HG03097 (cell line): ENCODE data around the gene SOHLH2.

ENCODE experiments used
- ATAC-seq: cut with Tn5 transposase; IDR thresholded peaks from one replicate; pipeline ENCODE4 v1.9.1; 2021; ENCODE audit not compliant: unreplicated experiment, low FRiP score

Gene SOHLH2, protein sequence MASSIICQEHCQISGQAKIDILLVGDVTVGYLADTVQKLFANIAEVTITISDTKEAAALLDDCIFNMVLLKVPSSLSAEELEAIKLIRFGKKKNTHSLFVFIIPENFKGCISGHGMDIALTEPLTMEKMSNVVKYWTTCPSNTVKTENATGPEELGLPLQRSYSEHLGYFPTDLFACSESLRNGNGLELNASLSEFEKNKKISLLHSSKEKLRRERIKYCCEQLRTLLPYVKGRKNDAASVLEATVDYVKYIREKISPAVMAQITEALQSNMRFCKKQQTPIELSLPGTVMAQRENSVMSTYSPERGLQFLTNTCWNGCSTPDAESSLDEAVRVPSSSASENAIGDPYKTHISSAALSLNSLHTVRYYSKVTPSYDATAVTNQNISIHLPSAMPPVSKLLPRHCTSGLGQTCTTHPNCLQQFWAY

GRCh38 chr13:36214163-36214921, at the start of gene SOHLH2:
TSS of gene SOHLH2 (minus strand) at chr13:36214556. CDS start at chr13:36214526, 30 bp downstream.
- no peak for ATAC-seq

DNA sequence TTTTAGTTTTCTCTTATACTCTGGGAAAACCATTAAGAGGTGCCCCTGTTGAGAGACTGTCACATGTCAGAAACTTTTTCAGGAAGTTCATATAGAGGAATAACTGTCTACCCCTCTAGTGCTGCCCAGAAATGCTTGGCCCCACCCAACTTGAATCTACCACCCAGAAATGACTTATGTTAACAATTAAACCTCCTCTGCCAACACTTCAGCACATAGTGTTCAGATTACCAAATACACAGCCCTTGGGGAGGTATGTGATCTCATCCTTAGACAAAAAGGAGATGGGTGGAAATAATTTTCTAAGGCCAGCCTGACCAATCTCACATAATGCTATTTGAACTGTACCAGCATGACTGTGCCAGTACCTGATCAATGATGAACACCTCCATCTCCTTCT, 47.6 kb upstream of the SOHLH2 start:
- ATAC-seq: no peak

DNA sequence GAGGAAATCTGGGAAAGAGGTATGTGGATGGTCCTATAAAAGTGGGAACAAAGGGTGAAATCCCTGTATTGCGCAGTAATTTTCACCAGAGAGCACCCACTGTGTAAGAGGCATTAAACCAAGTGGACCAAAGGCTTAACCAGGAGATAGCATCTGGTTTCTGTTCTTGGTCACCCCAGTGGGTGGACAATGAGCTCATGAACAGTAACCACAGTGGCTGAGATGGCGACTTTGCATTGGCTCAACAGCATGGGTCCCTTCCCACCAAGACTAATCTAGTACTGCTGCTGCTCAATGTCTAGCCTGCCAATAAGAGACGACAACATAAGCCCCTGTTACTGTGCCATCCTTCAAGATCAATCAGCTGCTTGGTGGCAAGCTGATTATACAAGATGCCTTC, 46.7 kb upstream of the SOHLH2 start:
- ATAC-seq: no peak

DNA sequence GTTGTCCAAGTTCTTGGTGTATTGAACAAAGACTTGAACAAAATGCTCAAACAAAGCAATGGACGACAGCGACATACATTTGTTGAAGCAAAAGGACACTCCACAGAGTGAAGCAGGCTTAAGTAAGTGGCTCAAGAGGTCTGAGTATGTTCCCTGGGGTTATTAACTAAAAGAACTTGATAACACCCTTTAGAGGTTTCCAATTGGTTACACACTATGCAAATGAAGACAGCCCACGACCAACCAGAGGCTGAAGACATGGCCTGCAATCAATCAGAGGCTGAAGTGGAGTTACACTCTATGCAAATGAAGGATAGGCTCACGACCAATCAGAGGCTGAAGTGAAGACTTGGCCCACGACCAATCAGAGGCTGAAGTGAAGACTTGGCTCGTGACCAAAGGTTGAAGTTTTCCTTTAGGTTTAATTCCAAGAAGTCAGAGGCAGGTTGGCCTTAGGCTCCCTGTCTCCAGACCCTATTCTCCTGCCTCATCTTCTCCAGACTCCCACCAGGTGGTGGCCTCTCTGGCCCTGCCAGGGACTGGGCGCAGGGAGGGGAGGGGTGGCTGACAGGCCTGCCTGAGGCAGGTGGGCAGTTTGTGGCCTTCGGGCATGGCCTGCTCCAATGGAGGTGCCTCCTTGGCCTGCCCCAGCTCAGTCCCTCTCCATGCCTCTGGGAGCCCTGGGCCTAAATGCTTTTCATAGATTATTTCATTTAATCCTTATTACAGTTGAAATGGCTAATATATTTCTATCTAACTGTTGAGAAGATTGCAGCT, 45.2 kb upstream of the SOHLH2 start:
- no peak for ATAC-seq

GRCh38 chr13:36258831-36259230, 44.5 kb upstream of the SOHLH2 start:
- ATAC-seq: no peak

- no peak for ATAC-seq
Observed at GRCh38 chr13:36251526-36251925, 37.2 kb upstream of the SOHLH2 start.

GRCh38 chr13:36251017-36251416, 36.7 kb upstream of the SOHLH2 start:
- ATAC-seq: no peak

DNA sequence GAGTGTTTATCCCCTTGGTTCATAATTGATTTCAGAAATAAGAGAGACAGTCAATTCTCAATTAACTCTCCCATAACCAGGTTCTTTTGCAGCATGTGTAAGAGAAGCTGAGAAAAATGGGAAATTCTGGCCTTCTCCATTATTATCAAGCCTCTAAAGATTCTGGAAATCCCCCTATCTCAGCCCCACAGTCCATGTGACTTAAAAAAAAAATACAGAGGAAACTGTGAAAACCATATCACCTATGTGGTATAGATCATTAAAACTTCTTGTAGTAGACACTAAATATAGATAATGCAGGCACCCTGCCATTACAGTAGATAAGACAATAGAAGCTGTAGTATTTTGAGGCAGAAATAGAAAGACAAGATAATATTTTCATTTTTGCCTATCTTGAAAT, 34.3 kb upstream of the SOHLH2 start:
- ATAC-seq: no peak

GRCh38 chr13:36244990-36245389, 30.6 kb upstream of the SOHLH2 start:
- no peak for ATAC-seq

GRCh38 chr13:36244073-36244472, 29.7 kb upstream of the SOHLH2 start:
- ATAC-seq: no peak

DNA sequence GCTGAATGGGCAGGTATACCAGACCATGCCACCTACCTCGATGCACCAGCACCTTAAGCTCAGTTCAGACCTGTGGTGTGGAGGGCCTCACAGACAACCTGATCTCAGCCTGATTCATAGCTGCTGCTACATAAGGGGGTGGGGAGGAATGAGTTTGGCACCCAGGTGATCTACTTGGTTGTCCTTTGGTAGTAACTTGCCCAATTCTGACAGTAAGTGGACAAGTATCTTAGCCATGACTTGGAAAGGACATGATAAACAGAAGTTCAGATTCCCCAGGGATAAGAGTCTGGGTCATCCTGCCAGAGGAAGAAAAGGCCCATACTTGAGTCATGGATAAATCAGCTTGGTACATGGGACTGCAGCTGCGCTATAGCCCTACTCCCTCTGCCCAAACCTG, 28.4 kb upstream of the SOHLH2 start:
- ATAC-seq: no peak

DNA sequence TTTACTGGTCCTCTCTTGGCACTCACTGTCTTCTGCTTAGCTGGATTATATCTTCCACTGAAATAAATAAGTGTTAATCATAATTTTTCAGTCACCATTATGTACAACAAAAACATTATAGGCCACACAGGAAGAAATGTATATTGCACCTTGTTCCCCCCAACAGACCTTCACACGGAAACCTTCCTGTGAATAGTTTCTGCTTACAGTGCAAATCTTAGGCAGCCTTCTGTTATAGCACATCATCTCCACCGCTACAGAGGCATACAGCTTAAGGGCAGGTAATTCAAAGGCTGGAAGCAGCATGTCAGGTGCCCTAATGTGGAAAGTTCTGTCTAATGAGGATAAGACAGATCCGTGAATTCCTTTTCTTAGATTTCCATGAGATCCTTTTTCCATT, 16.9 kb upstream of the SOHLH2 start:
- no peak for ATAC-seq

GRCh38 chr13:36224730-36225129, 10.4 kb upstream of the SOHLH2 start:
- no peak for ATAC-seq

DNA sequence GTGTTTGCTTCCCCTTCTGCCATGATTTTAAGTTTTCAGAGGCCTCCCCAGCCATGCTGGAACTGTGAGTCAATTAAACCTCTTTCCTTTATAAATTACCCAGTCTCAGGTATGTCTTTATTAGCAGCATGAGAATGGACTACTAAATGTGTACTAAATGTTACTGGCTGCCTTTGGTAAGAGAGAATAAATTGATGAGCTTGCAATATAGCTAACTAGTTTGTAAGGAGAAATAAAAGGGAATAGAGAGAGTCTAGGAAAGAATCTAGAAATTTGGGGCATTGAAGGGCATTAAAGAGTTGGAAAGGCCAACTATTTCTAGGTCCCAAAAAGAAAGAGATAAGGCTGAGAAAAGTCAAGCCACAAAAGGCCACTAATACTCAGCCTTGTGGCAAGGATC, 5.5 kb upstream of the SOHLH2 start:
- no peak for ATAC-seq

GRCh38 chr13:36217456-36217855, 3.1 kb upstream of the SOHLH2 start:
- no peak for ATAC-seq

- no peak for ATAC-seq
Observed at GRCh38 chr13:36212789-36213188, 1.6 kb downstream of the SOHLH2 start.

- no peak for ATAC-seq
Observed at GRCh38 chr13:36211567-36211966, 2.8 kb downstream of the SOHLH2 start.

- ATAC-seq: no peak
Observed at GRCh38 chr13:36210738-36211137, 3.6 kb downstream of the SOHLH2 start.

DNA sequence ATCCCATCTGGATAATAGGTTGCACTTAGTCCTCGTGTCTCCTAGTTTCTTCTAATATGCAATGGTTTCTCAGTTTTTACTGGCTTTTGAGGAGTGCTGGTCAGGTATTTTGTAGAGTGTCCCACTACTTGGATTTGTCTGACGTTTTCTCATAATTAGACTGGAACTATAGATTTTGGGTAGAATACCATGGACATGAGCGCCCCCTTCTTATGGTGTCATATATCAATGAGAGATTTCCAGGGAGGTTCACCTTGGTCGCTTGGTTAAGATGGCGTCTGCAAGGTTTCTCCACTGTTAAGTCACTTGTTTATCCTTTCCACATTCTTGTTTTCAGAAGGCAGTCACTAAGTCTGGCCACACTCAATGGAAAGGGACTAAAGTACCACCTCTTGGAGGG, 6.7 kb downstream of the SOHLH2 start:
- no peak for ATAC-seq

- ATAC-seq: no peak
Observed at GRCh38 chr13:36193151-36193855, 21.1 kb downstream of the SOHLH2 start.

DNA sequence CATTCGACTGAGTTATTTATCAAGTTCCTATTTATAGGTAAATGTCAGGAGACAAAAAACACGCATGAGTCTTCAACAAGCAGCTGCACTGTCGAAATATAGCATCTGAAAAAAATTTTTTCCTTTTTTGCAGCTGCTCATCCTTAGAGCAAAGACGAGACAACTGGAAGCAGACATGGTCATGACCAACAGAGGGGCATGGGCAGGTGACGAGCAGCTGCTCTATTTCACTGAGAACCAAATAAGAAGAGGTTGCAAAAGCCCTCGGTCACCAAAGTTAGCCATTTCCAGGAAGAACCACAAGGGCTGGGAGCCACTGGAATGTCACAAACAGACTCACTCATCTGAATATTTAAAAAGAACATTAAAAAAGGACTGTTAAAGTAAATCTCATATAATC, 22.2 kb downstream of the SOHLH2 start:
- ATAC-seq: no peak
